Fibroblast of villous mesenchyme (primary cell): Measurements from ENCODE around the gene ARAP1. TPM values are rescaled to one million over a fixed set of nuclear protein-coding genes. Genes with fewer than 3 reads are reported as not detected.

ENCODE experiments used
- DNase-seq: peaks from one replicate; pipeline ENCODE4 v3.0.0-alpha.2; 2010; ENCODE audit warnings: low read depth
- H3K4me3 ChIP-seq: 2 replicates; pipeline ENCODE4 v1.5.1; 2011; ENCODE audit warnings: low read depth, mild to moderate bottlenecking, low read length
- total RNA-seq: library from RNA; depleted of rRNA; stranded (reverse); fragments of >200 nt; gene quantifications from 2 replicates; pipeline ENCODE4 v1.2.3, GENCODE V29; 2012
- TF ChIP-seq, protein P1 (sequence below): IDR thresholded peaks from 2 replicates; pipeline ENCODE4 v1.5.1; 2012; ENCODE audit warnings: low read depth, mild to moderate bottlenecking, low read length; ENCODE audit not compliant: insufficient read depth

The ARAP1 gene
- total RNA-seq, 1 donor: 73.0 TPM

DNA sequence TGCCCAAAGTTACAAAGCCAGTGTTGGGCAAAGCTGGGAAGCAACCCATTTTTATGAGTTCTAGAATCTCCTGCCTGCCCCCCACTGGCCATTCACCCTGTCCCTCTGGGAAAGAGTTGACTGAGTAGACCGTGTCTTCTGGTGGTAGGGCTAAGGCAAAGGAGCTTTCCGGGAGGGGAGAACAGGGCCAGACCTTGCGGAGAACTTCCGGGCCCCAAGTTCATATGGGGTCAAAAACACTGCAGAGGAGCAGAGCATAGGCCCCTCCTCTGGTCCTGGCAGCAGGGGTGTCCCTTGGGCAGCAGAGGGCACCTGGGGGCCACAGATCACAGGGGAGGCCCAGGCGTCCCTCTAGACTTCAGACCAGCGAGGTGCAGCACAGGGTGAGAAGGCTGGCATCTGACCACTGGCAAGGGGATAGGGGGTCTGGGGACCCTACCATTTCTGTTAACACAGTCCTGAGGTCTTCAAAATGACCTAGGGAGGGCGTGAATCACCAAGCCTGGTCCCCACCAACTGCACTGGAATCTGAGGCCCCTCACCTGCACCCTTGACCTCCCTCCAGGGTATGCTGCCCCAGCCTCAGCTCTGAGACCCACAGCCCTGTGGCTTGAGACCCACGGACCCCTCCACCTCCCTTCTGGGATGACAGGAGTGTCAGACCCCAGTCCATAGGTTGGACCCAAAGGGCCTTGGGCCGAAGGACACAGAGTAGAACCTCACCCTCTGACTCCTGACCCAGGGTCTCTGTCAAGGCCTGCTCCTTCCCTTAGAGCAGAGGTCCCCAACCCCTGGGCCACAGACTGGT lies 1.3 kb upstream of the ARAP1 start:
- no peak overlapping the region for H3K4me3 ChIP-seq
- DNase-seq: no peak
- TF ChIP-seq, protein P1, sequence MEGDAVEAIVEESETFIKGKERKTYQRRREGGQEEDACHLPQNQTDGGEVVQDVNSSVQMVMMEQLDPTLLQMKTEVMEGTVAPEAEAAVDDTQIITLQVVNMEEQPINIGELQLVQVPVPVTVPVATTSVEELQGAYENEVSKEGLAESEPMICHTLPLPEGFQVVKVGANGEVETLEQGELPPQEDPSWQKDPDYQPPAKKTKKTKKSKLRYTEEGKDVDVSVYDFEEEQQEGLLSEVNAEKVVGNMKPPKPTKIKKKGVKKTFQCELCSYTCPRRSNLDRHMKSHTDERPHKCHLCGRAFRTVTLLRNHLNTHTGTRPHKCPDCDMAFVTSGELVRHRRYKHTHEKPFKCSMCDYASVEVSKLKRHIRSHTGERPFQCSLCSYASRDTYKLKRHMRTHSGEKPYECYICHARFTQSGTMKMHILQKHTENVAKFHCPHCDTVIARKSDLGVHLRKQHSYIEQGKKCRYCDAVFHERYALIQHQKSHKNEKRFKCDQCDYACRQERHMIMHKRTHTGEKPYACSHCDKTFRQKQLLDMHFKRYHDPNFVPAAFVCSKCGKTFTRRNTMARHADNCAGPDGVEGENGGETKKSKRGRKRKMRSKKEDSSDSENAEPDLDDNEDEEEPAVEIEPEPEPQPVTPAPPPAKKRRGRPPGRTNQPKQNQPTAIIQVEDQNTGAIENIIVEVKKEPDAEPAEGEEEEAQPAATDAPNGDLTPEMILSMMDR: peak; percentile 20

DNA sequence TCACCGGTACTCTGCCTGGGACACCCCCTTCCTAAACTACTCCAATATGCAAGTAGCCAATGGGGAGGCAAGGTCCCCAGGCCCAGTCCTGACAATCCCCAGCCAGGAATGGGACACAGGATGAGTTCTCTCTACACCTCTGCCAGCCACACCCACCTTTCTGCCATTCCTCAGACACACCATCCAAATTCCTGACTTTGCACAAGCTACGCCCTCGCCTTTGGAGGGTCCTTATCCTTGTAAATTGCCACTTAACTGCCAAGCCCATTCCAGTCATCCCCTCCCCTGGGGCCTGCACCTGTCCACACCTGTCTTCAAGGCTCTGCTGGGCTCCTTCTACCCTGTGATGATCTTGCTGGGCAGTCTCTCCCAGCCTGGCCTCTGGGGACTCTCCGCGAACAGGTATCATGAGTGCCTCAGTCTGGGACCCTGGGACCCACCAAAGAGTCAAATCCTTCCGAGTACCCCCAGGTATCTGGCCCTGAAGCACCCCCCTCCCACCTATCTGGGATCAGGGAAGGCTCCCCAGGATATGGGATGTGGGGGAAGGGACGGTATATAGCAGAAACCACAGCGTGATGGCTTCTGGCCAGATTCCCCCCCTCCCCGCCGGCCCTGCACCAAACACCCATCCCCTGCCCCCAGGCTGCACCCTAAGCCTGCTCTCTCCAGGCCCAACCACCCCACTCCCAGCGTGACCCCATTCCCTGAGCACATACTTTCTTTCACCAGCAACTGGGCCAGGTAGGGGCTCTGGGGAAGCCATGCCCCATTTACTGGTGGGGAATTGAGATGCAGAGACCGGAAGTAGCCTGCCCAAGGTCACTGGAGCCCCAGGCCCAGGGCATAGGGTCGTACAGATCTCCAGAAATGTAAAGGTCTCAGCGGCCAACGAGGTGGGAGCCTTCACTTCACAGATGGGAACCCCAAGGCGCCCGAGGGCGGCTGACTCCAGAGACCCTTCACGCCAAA lies 806 bp downstream of the ARAP1 start:
- no peak for DNase-seq
- TF ChIP-seq, protein P1: no peak
- H3K4me3 ChIP-seq: peak overlapping the region; percentile 88

DNA sequence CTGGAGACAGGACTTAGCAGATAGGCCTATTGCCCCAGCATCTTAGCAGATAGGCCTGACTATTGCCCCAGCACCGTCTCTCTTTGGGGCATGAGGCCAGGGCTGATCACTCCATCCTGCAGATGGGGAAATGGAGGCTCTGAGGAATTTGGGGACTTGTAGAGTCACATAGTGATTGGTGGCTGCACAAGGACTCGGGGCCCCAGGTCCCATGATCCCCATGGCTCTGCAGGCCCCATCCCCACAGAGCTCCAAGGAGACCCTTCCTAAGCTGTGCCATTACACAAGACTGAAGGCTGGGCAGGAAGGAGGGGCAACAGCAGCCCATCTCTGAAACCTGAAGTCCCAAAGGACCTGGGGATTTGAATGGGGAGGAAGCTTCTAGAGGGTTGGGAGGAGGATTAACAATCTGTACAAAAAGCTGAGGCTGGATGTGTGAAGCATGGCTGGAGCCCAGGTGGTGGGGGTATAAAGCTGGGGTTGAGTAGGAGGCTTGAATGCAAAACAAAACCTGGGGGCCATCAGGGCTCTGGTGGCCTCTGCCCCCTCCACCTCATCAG lies 1.6 kb downstream of the ARAP1 start:
- no peak overlapping the region for H3K4me3 ChIP-seq
- DNase-seq: no peak
- TF ChIP-seq, protein P1: no peak

DNA sequence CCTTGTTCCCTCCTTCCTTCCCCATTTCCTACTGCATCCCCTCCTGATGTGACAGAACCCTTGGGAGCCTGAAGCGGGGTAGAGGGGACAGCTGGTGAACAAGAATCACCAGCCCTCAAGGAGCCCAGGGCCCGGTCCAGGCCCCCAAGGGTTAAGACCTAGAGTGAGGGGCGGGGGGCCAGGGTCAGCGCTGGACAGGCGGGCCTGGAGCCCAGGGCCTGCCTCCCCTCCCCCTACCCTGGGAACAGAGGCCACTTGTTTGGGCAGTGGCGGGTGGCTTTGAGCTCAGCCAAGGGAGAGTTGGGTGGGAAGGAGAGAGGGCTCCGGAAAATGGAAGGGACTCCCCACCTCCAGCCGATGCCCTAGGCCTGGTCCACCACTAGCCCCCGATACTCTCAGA lies 2.1 kb downstream of the ARAP1 start:
- DNase-seq: no peak
- no peak overlapping the region for H3K4me3 ChIP-seq
- TF ChIP-seq, protein P1: no peak

DNA sequence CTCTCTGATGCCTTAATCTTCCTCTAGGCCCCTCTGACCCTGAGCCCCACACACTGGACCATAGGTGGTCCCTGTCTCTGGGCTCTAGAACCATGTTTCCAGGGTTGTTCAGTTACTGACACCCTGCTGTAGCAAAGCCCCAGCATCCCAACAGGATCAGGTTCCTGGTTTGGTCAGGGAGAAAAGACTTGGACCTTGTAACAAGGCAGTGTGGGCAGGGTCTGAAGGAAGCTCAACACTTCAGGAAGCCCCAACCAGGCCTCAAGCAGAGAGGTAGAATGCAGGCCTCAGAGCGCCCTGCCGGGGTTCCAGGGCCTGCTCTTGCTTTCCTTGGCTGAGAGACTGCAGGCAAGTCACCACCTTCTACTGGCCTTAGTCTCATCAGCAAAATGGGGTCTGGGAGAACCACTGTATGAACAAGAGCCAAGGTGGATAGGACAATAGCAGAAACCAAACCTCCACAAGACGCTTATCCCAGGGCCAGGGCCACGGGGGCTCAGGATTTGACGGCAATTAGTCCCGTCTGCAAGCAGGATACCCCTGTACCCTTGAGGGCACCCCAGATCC lies 4.8 kb downstream of the ARAP1 start:
- DNase-seq: no peak
- TF ChIP-seq, protein P1: no peak
- H3K4me3 ChIP-seq: no peak overlapping the region

DNA sequence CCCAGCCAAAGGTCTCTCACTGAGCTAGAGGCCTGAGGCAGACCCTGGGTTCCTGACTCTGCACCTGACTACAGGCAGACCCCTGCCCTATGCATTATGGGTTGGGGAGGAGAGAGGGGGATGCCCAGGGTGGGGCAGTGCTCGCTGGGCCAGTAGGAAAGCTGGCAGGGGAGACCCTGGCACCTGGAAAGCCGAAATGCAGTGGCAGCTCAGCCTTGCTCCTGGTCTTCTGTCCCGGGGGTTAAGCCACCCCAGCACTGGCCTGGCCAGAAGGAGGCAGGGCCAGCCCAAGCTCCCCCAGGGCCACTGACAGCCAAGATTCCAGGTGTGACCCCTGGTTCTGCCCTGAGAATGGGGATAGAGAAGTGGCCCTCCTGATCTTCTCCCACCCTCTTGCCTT lies 5.4 kb downstream of the ARAP1 start:
- DNase-seq: no peak
- TF ChIP-seq, protein P1: no peak
- no peak overlapping the region for H3K4me3 ChIP-seq
